Esophagus muscularis mucosa (tissue), 4 donors: Measurements from ENCODE around the gene LGALS9. TPM values are rescaled to one million over a fixed set of nuclear protein-coding genes. Genes with fewer than 3 reads are reported as not detected.

ENCODE experiments used
- DNase-seq: peaks from one replicate; pipeline ENCODE4 v3.0.0-alpha.2; 2017; ENCODE audit errors: extremely low spot score
- H3K27ac ChIP-seq, 4 donors: fragments of 200-600 bp; sonication (generic); replicated peaks in 1 of 4; 1 replicate in 3 of 4; 2 replicates in 1 of 4; pipeline ENCODE4 v1.5.1; 2016 to 2019; ENCODE audit warnings: mild to moderate bottlenecking in 1 of 4
- H3K27me3 ChIP-seq, 4 donors: fragments of 200-600 bp; sonication (generic); one replicate each; pipeline versions ENCODE4 v1.5.1 to v1.6.0; 2016 to 2019
- H3K36me3 ChIP-seq, 4 donors: fragments of 200-600 bp; sonication (generic); one replicate each; pipeline ENCODE4 v1.5.1; 2016 to 2019
- H3K4me1 ChIP-seq, 4 donors: fragments of 200-600 bp; sonication (generic); one replicate each; pipeline ENCODE4 v1.5.1; 2016 to 2019
- H3K4me3 ChIP-seq, 4 donors: fragments of 200-600 bp; sonication (generic); 1 replicate in 2 of 4; 2 replicates in 2 of 4; pipeline ENCODE4 v1.5.1; 2016 to 2019; ENCODE audit warnings: mild to moderate bottlenecking in 4 of 4, moderate library complexity in 1 of 4
- H3K9me3 ChIP-seq, 4 donors: fragments of 200-600 bp; sonication (generic); 1 replicate in 3 of 4; 2 replicates in 1 of 4; pipeline ENCODE4 v1.5.1; 2016 to 2019
- CTCF ChIP-seq, 3 experiments: fragments of 200-600 bp in 2 of 3; fragments of 450-650 bp in 1 of 3; sonication (generic) in 2 of 3; IDR thresholded peaks; one replicate each; pipeline ENCODE4 v1.5.1; 2017 to 2019; ENCODE audit warnings: antibody characterized with exemption in 3 of 3, mild to moderate bottlenecking in 2 of 3, moderate library complexity in 1 of 3
- EP300 ChIP-seq: sonication (generic); formaldehyde crosslinking; IDR thresholded peaks from one replicate; pipeline ENCODE4 v1.6.1; 2017; ENCODE audit warnings: antibody characterized with exemption
- POLR2A ChIP-seq: fragments of 450-650 bp; IDR thresholded peaks from one replicate; pipeline ENCODE4 v1.6.1; 2017; ENCODE audit warnings: antibody characterized with exemption, moderate library complexity, mild to moderate bottlenecking, low read depth
- POLR2AphosphoS5 ChIP-seq, 2 donors: sonication (generic); formaldehyde crosslinking; IDR thresholded peaks; one replicate each; pipeline ENCODE4 v1.6.1; 2017; ENCODE audit warnings: antibody characterized with exemption in 2 of 2
- WGBS: methylation state at CpG from one replicate; pipeline ENCODE4 v1.1.5; 2018; 5-methylcytosine and 5-hydroxymethylcytosine counted together
- intact Hi-C: fragments of 100-400 bp; cut with DNase I; formaldehyde crosslinking; loops from one replicate; pipeline ENCODE4 v1.15.1; 2023
- total RNA-seq, 4 donors: library from RNA; depleted of rRNA; stranded (reverse); fragments of >200 nt; gene quantifications; one replicate each; pipeline versions ENCODE4 v1.1.0 to v1.2.1, GENCODE V29; 2016

The LGALS9 gene
- total RNA-seq, 4 donors from 2014 or later = 17.0 to 31.8 (median 24.4) TPM

- no peak for TF ChIP-seq POLR2A
Measured at GRCh38 chr17:27597188-27597580, 33.8 kb upstream of the LGALS9 start.

GRCh38 chr17:27597783-27598320, 33.1 kb upstream of the LGALS9 start:
- Histone ChIP-seq H3K4me1 (peaks cover 3 to 23% (median 10%) of the 10 kb centered on the region in 4 donors), H3K9me3 (no peaks in the 10 kb centered on the region), H3K36me3 (peaks cover 0 to 57% (median 37%) of the 10 kb centered on the region in 4 donors), H3K27ac (no peak overlapping the region), H3K4me3 (no peak overlapping the region), H3K27me3 (no peaks in the 10 kb centered on the region)
- TF ChIP-seq EP300 (no peak), POLR2A (no peak), POLR2AphosphoS5 (IDR thresholded peaks at IDR 0.05) (no peak), CTCF (IDR thresholded peaks at IDR 0.05) (no peak)
- 94% methylated on average over 2 of the region's 5 CpGs for WGBS
- intact Hi-C loops = no loop called here
- DNase-seq = no peak

More at GRCh38 chr17:27597188-27597580, 33.8 kb upstream of the LGALS9 start:
- Histone ChIP-seq H3K4me3 (no peak overlapping the region), H3K9me3 (no peaks in the 10 kb centered on the region), H3K27me3 (no peaks in the 10 kb centered on the region), H3K36me3 (peaks cover 0 to 64% (median 44%) of the 10 kb centered on the region in 4 donors), H3K4me1 (peaks cover 3 to 22% (median 8%) of the 10 kb centered on the region in 4 donors), H3K27ac (no peak overlapping the region)
- DNase-seq = no peak
- intact Hi-C loops = no loop called here
- WGBS = 83% methylated on average over 10 of the region's 10 CpGs

- intact Hi-C loops = no loop called here
- Histone ChIP-seq H3K27ac (no peak overlapping the region), H3K9me3 (no peaks in the 10 kb centered on the region), H3K36me3 (peaks cover 0 to 51% (median 32%) of the 10 kb centered on the region in 4 donors), H3K27me3 (no peaks in the 10 kb centered on the region), H3K4me1 (peaks cover 3 to 29% (median 13%) of the 10 kb centered on the region in 4 donors), H3K4me3 (no peak overlapping the region)
- TF ChIP-seq POLR2AphosphoS5 (IDR thresholded peaks at IDR 0.05) (no peak), CTCF (IDR thresholded peaks at IDR 0.05) (no peak), POLR2A (no peak), EP300 (no peak)
- no peak for DNase-seq
- WGBS = 87% methylated on average over 17 of the region's 17 CpGs
Measured at GRCh38 chr17:27598337-27599050, 32.5 kb upstream of the LGALS9 start.

- Histone ChIP-seq H3K4me1 (peaks cover 3 to 31% (median 14%) of the 10 kb centered on the region in 4 donors), H3K27ac (no peak overlapping the region), H3K4me3 (no peak overlapping the region), H3K36me3 (peaks cover 2 to 51% (median 42%) of the 10 kb centered on the region in 4 donors), H3K27me3 (no peaks in the 10 kb centered on the region), H3K9me3 (no peaks in the 10 kb centered on the region)
- intact Hi-C loops = loop anchor here (2.0 to 10.0 kb wide), 4 partner anchors 108 to 364 kb away; no protein-coding TSS in a partner anchor
- DNase-seq = no peak
- no peak for TF ChIP-seq EP300
- TF ChIP-seq POLR2A = no peak
- TF ChIP-seq POLR2AphosphoS5 (IDR thresholded peaks at IDR 0.05) = no peak
- TF ChIP-seq CTCF (IDR thresholded peaks at IDR 0.05) = no peak
- 86% methylated on average over 8 of the region's 8 CpGs for WGBS
Measured at GRCh38 chr17:27600471-27600870, 30.5 kb upstream of the LGALS9 start.

GRCh38 chr17:27601069-27601974, 29.7 kb upstream of the LGALS9 start:
- Histone ChIP-seq H3K4me3 (no peak overlapping the region), H3K27ac (no peak overlapping the region), H3K36me3 (peaks cover 11 to 56% (median 46%) of the 10 kb centered on the region in 4 donors), H3K27me3 (no peaks in the 10 kb centered on the region), H3K4me1 (peaks cover 3 to 31% (median 14%) of the 10 kb centered on the region in 4 donors), H3K9me3 (no peaks in the 10 kb centered on the region)
- peak; percentile 95 for DNase-seq
- TF ChIP-seq EP300 (no peak), CTCF (IDR thresholded peaks at IDR 0.05) (peak; percentile 90 to 95 (median 94)), POLR2AphosphoS5 (IDR thresholded peaks at IDR 0.05) (no peak), POLR2A (no peak)
- intact Hi-C loops = loop anchor here (2.0 to 10.0 kb wide), 4 partner anchors 109 to 365 kb away; no protein-coding TSS in a partner anchor
- 67% methylated on average over 11 of the region's 11 CpGs for WGBS
